Measurements from ENCODE around the gene LRRK1. TPM values are rescaled to one million over a fixed set of nuclear protein-coding genes. Genes with fewer than 3 reads are reported as not detected.

The LRRK1 gene
- total RNA-seq, 1 experiment from 2014 or later = 3.7 TPM

DNA sequence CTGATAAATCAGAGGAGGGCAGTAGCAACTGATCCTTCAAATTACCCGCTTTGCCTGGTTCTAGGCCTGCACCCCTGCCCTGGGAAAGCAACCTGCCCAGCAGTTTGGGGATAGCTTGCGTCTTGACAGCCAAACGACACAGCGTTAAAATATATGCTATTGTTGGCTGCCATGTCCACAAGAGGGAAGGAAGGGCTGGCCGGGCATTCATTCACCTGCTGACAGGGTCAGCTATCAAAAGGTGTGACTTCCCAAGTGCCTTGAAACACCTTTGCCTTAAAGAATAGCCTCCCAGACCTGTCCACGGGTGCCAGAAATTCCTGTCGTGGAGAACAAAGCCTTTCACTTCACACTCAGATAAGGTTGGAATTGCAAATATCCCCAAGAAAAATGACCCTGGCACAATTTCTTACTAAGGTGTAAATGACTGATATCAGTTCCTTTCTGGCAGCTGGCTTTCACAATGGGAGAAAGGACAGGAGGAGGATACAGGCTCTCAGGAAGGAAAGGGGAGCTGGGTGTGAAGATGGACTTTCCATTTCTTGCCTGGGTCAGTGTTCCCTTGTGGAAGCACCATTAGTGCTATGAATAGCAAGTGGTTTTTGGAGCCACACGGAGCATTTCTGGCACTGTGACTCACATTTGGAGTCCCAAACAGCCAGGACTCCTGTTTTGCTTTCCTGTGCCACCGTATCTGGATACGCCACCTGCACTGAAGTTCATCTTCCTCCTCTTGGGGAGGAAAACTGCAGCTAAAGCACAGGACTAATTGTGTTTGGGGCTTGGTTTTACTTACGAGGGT lies 20.3 kb upstream of the LRRK1 start:
- Histone ChIP-seq H3K4me1 (replicated peaks) (peaks cover 20% of the 10 kb centered on the region), H3K27ac (no peak overlapping the region), H3K4me3 (no peak overlapping the region), H3K27me3 (replicated peaks) (no peaks in the 10 kb centered on the region), H3K9me3 (replicated peaks) (0 out of 2 replicates have a peak, but pooled peaks cover 3% of the 10 kb centered on the region), H3K36me3 (no peaks in the 10 kb centered on the region)
- DNase-seq (ENCODE audit: low read depth in 1 of 2, low spot score in 2 of 2) = no peak

DNA sequence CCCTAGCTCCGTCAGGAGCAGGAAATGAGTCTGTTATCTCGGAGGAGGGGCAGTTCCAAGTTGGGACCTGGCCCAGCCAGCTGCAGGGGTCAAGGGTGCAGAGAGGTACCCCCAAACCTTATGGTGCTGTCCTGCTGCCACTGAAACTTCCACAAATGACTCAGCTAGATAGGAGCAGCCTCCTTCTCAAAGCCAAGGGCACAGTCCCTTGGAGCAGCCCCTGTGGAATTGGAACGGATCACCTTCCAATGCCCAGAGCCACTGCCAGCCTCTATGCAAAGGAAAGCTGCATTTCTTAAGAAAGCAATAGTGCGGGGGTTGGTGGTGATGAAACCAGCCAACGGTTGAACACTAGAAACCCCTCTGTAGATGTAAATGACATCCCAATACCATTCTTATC lies 19.6 kb upstream of the LRRK1 start:
- no peaks in the 10 kb centered on the region for H3K27me3 ChIP-seq (replicated peaks)
- peaks cover 20% of the 10 kb centered on the region for H3K4me1 ChIP-seq (replicated peaks)
- no peak overlapping the region for H3K27ac ChIP-seq
- H3K4me3 ChIP-seq = no peak overlapping the region
- 0 out of 2 replicates have a peak, but pooled peaks cover 3% of the 10 kb centered on the region for H3K9me3 ChIP-seq (replicated peaks)
- H3K36me3 ChIP-seq = no peaks in the 10 kb centered on the region
- no peak for DNase-seq (ENCODE audit: low read depth in 1 of 2, low spot score in 2 of 2)

DNA sequence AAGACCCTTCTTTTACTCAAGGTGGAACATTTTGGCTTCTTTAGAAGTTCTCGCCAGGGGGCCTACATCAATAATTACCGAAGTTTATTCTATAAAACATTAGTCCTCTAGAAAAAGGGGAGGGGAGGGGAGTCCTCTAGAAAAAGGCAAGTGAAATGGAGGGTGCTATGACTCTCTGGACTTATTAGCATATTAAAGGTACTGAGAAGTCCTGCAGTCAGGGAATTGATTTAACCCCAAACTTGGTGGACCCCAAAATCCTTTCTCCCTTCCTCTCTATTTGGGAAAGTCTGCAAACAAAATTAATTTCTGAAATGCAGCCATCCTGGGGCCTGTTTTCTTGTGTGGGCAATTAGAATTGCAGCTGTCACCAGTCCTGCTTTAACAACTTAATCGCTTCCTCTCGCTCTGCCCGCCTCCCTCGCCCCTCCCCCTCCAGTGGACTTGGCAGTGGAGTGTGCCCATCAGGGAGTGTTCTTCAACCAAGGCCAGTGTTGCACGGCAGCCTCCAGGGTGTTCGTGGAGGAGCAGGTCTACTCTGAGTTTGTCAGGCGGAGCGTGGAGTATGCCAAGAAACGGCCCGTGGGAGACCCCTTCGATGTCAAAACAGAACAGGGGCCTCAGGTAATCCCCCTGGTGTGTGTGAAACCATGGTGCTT lies 18.9 kb upstream of the LRRK1 start:
- Histone ChIP-seq H3K27ac (no peak overlapping the region), H3K36me3 (no peaks in the 10 kb centered on the region), H3K27me3 (replicated peaks) (no peaks in the 10 kb centered on the region), H3K4me3 (no peak overlapping the region), H3K4me1 (replicated peaks) (peaks cover 20% of the 10 kb centered on the region), H3K9me3 (replicated peaks) (0 out of 2 replicates have a peak, but pooled peaks cover 3% of the 10 kb centered on the region)
- DNase-seq (ENCODE audit: low read depth in 1 of 2, low spot score in 2 of 2) = no peak

- Histone ChIP-seq H3K4me1 (replicated peaks) (peaks cover 20% of the 10 kb centered on the region), H3K4me3 (no peak overlapping the region), H3K9me3 (replicated peaks) (0 out of 2 replicates have a peak, but pooled peaks cover 3% of the 10 kb centered on the region), H3K27ac (no peak overlapping the region), H3K27me3 (replicated peaks) (no peaks in the 10 kb centered on the region), H3K36me3 (no peaks in the 10 kb centered on the region)
- DNase-seq (ENCODE audit: low read depth in 1 of 2, low spot score in 2 of 2) = no peak
These were observed 18.4 kb upstream of the LRRK1 start for GRCh38 chr15:100900795-100901169.

- no peak overlapping the region for H3K4me3 ChIP-seq
- DNase-seq (ENCODE audit: low read depth in 1 of 2, low spot score in 2 of 2) = no peak
- H3K9me3 ChIP-seq (replicated peaks) = 0 out of 2 replicates have a peak, but pooled peaks cover 3% of the 10 kb centered on the region
- H3K27ac ChIP-seq = no peak overlapping the region
- peaks cover 20% of the 10 kb centered on the region for H3K4me1 ChIP-seq (replicated peaks)
- H3K36me3 ChIP-seq = no peaks in the 10 kb centered on the region
- no peaks in the 10 kb centered on the region for H3K27me3 ChIP-seq (replicated peaks)
These were observed 17.9 kb upstream of the LRRK1 start for GRCh38 chr15:100901296-100901695.

- Histone ChIP-seq H3K27me3 (replicated peaks) (no peaks in the 10 kb centered on the region), H3K4me3 (no peak overlapping the region), H3K9me3 (replicated peaks) (0 out of 2 replicates have a peak, but pooled peaks cover 3% of the 10 kb centered on the region), H3K36me3 (no peaks in the 10 kb centered on the region), H3K27ac (peak overlapping the region; percentile 48), H3K4me1 (replicated peaks) (peaks cover 20% of the 10 kb centered on the region)
- peak; percentile 47 to 69 for DNase-seq (ENCODE audit: low read depth in 1 of 2, low spot score in 2 of 2)
These were observed 17.3 kb upstream of the LRRK1 start for GRCh38 chr15:100901702-100902435.

- no peaks in the 10 kb centered on the region for H3K27me3 ChIP-seq (replicated peaks)
- DNase-seq (ENCODE audit: low read depth in 1 of 2, low spot score in 2 of 2) = peak; percentile 63 to 77
- no peaks in the 10 kb centered on the region for H3K36me3 ChIP-seq
- peak overlapping the region; percentile 48 for H3K27ac ChIP-seq
- H3K4me3 ChIP-seq = no peak overlapping the region
- 0 out of 2 replicates have a peak, but pooled peaks cover 3% of the 10 kb centered on the region for H3K9me3 ChIP-seq (replicated peaks)
- peaks cover 20% of the 10 kb centered on the region for H3K4me1 ChIP-seq (replicated peaks)
These were observed 16.6 kb upstream of the LRRK1 start for GRCh38 chr15:100902436-100903167.

DNA sequence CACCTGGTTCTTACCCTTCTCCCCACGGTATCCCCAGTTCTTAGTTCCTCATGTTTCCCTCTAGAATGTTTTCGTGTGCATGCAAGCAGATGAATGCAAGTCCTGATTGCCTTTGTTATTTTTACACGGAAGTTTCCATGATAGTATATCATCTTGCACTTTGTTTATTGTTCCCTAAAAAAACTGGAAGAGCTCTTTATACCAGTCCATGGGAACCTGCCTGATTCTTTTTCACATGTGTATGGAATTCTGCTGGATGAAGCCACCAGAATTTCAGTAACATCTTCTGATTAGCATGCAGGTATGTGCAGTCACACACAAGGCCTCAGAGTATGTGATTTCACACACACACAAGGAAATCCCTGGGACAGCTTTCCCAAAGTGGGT lies 16.0 kb upstream of the LRRK1 start:
- Histone ChIP-seq H3K4me3 (no peak overlapping the region), H3K4me1 (replicated peaks) (peaks cover 20% of the 10 kb centered on the region), H3K36me3 (no peaks in the 10 kb centered on the region), H3K27me3 (replicated peaks) (no peaks in the 10 kb centered on the region), H3K27ac (no peak overlapping the region), H3K9me3 (replicated peaks) (0 out of 2 replicates have a peak, but pooled peaks cover 3% of the 10 kb centered on the region)
- no peak for DNase-seq (ENCODE audit: low read depth in 1 of 2, low spot score in 2 of 2)

GRCh38 chr15:100905850-100906249 lies 13.3 kb upstream of the LRRK1 start:
- Histone ChIP-seq H3K4me1 (replicated peaks) (peaks cover 33% of the 10 kb centered on the region), H3K36me3 (no peaks in the 10 kb centered on the region), H3K4me3 (no peak overlapping the region), H3K27me3 (replicated peaks) (no peaks in the 10 kb centered on the region), H3K27ac (no peak overlapping the region), H3K9me3 (replicated peaks) (0 out of 2 replicates have a peak, but pooled peaks cover 3% of the 10 kb centered on the region)
- DNase-seq (ENCODE audit: low read depth in 1 of 2, low spot score in 2 of 2) = no peak

DNA sequence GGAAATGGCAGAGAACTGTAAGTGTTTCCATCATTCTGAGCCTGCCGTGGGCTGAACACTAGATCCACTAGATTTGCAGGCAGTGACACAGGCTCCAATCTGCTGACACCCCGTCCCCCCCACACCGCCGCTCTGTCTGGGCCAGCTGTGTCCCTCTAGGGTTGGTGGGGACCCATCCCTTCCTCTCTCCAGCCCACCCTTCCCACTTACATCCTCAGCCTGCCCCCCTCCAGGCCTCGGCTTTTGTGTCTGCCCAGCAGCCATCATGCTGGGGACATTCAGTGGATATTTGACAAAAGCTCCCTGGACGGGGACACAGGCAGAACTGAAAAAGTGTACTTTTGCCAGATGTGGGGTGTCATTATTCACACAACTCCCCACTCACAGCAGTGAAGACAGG lies 10.7 kb upstream of the LRRK1 start:
- DNase-seq (ENCODE audit: low read depth in 1 of 2, low spot score in 2 of 2) = no peak
- H3K4me1 ChIP-seq (replicated peaks) = peaks cover 26% of the 10 kb centered on the region
- H3K9me3 ChIP-seq (replicated peaks) = no peaks in the 10 kb centered on the region
- no peaks in the 10 kb centered on the region for H3K36me3 ChIP-seq
- H3K27me3 ChIP-seq (replicated peaks) = no peaks in the 10 kb centered on the region
- no peak overlapping the region for H3K27ac ChIP-seq
- H3K4me3 ChIP-seq = no peak overlapping the region

GRCh38 chr15:100909565-100909964 lies 9.6 kb upstream of the LRRK1 start:
- Histone ChIP-seq H3K27me3 (replicated peaks) (no peaks in the 10 kb centered on the region), H3K4me3 (no peak overlapping the region), H3K9me3 (replicated peaks) (no peaks in the 10 kb centered on the region), H3K27ac (no peak overlapping the region), H3K4me1 (replicated peaks) (peaks cover 25% of the 10 kb centered on the region), H3K36me3 (no peaks in the 10 kb centered on the region; the same call in 1 of the 2 replicates)
- no peak for DNase-seq (ENCODE audit: low read depth in 1 of 2, low spot score in 2 of 2)

- peak overlapping the region; percentile 39 for H3K27ac ChIP-seq
- H3K36me3 ChIP-seq = peaks cover under 1% of the 10 kb centered on the region; the same call in 1 of the 2 replicates
- H3K4me3 ChIP-seq = no peak overlapping the region
- no peaks in the 10 kb centered on the region for H3K9me3 ChIP-seq (replicated peaks)
- H3K4me1 ChIP-seq (replicated peaks) = peaks cover 25% of the 10 kb centered on the region
- DNase-seq (ENCODE audit: low read depth in 1 of 2, low spot score in 2 of 2) = peak; percentile 93 to 96
- no peaks in the 10 kb centered on the region for H3K27me3 ChIP-seq (replicated peaks)
These were observed 8.9 kb upstream of the LRRK1 start for GRCh38 chr15:100909989-100910955.
